K562 (cell line): Measurements from ENCODE around the gene CLHC1. TPM values are rescaled to one million over a fixed set of nuclear protein-coding genes. Genes with fewer than 3 reads are reported as not detected.

Source experiments
- ARNT ChIP-seq, 2 experiments: fragments of 450-650 bp; IDR thresholded peaks; 2 replicates each; pipeline ENCODE4 v1.6.1; 2016; ENCODE audit warnings: mild to moderate bottlenecking in 1 of 2
- CTBP1 ChIP-seq: fragments of 450-650 bp; IDR thresholded peaks from 2 replicates; pipeline ENCODE4 v1.6.1; 2016; ENCODE audit warnings: borderline replicate concordance
- L3MBTL2 ChIP-seq: fragments of 450-650 bp; IDR thresholded peaks from 2 replicates; pipeline ENCODE4 v1.6.1; 2016; ENCODE audit warnings: mild to moderate bottlenecking, moderate library complexity
- MAZ ChIP-seq, 2 experiments: fragments of 450-650 bp in 1 of 2; sonication (generic) in 1 of 2; formaldehyde crosslinking; IDR thresholded peaks in 1 of 2; conservative IDR thresholded peaks in 1 of 2; 2 replicates each; pipeline versions ENCODE4 v1.4.0 to v1.5.0; 2020; ENCODE audit warnings: mild to moderate bottlenecking in 1 of 2, missing genetic modification reagents in 1 of 2
- MCM5 ChIP-seq: fragments of 450-650 bp; IDR thresholded peaks from 2 replicates; pipeline ENCODE4 v1.6.1; 2016; ENCODE audit warnings: low read depth
- MED1 ChIP-seq: sonication (generic); formaldehyde crosslinking; IDR thresholded peaks from 2 replicates; pipeline ENCODE4 v1.8.1; 2023; ENCODE audit warnings: missing genetic modification reagents, borderline replicate concordance
- PRMT5 ChIP-seq: sonication (generic); formaldehyde crosslinking; IDR thresholded peaks from 2 replicates; pipeline ENCODE4 v1.5.0; 2020; ENCODE audit warnings: missing genetic modification reagents
- ZBED1 ChIP-seq: IDR thresholded peaks from 2 replicates; pipeline ENCODE4 v1.6.1; 2014
- ZNF146 ChIP-seq: IDR thresholded peaks from one replicate; pipeline ENCODE4 v1.6.1; 2018; ENCODE audit warnings: missing compliant biosample characterization; ENCODE audit not compliant: unreplicated experiment
- ZNF41 ChIP-seq: fragments of 250-450 bp; sonication (Bioruptor Pico); conservative IDR thresholded peaks from 2 replicates; pipeline ENCODE4 v1.4.0; 2020; ENCODE audit warnings: mild to moderate bottlenecking
- ZNF584 ChIP-seq: fragments of 200-800 bp; sonication (Bioruptor generic); IDR thresholded peaks from 2 replicates; pipeline ENCODE4 v1.6.1; 2016; ENCODE audit warnings: low read depth, mild to moderate bottlenecking, missing genetic modification characterization, missing compliant biosample characterization
- ZNF668 ChIP-seq: fragments of 250-450 bp; sonication (Bioruptor Pico); IDR thresholded peaks from 2 replicates; pipeline ENCODE4 v1.8.0; 2022; ENCODE audit warnings: mild to moderate bottlenecking, inconsistent platforms
- polyA plus RNA-seq, 8 experiments: library from polyadenylated mRNA; depleted of rRNA in 4 of 8; stranded (reverse) in 5 of 8; unstranded in 3 of 8; fragments of >200 nt; fragmentation: Nextera tagmentation in 2 of 8; fragmentation: Illumina TruSeq in 1 of 8; extraction: Ambion mirVana in 2 of 8; extraction: Trizol in 1 of 8; gene quantifications; 2 replicates each; pipeline versions ENCODE4 v1.2.1 to v1.2.3, GENCODE V29; 2011 to 2014; ENCODE audit warnings: inconsistent platforms in 1 of 8, missing spikeins in 1 of 8
- total RNA-seq, 7 experiments: library from RNA; depleted of rRNA in 6 of 7; stranded (reverse); fragments of >200 nt in 6 of 7; fragmentation: Illumina TruSeq in 2 of 7; extraction: Trizol in 2 of 7; gene quantifications; 2 replicates each; pipeline versions ENCODE4 v1.2.1 to v1.2.3, GENCODE V29; 2011 to 2021; ENCODE audit warnings: low replicate concordance in 1 of 7
- TF ChIP-seq, protein P1 (sequence below): fragments of 450-650 bp; IDR thresholded peaks from 2 replicates; pipeline ENCODE4 v1.6.1; 2016; ENCODE audit warnings: antibody characterized with exemption
- TF ChIP-seq, protein P2 (sequence below): IDR thresholded peaks from 2 replicates; pipeline ENCODE4 v1.6.1; 2014; ENCODE audit warnings: antibody characterized with exemption
- TF ChIP-seq, protein P3 (sequence below): fragments of 450-650 bp; IDR thresholded peaks from 2 replicates; pipeline ENCODE4 v1.7.1; 2018; ENCODE audit warnings: mild to moderate bottlenecking, low read depth; ENCODE audit not compliant: partially characterized antibody
- TF ChIP-seq, protein P4 (sequence below): fragments of 450-650 bp; formaldehyde crosslinking; IDR thresholded peaks from 2 replicates; pipeline ENCODE4 v1.4.0; 2020; ENCODE audit warnings: mild to moderate bottlenecking, mixed read lengths
- TF ChIP-seq, protein P5 (sequence below): fragments of 250-450 bp; sonication (Bioruptor Pico); IDR thresholded peaks from 2 replicates; pipeline ENCODE4 v1.8.0; 2022; ENCODE audit warnings: moderate library complexity, mild to moderate bottlenecking, inconsistent platforms

CLHC1 gene
- total and polyA plus RNA-seq, 9 of the 15 experiments (the other 6 are each of a cell fraction or from before 2014, with no cell fraction given), result 3.7 to 14.3 (median 8.6) TPM

DNA sequence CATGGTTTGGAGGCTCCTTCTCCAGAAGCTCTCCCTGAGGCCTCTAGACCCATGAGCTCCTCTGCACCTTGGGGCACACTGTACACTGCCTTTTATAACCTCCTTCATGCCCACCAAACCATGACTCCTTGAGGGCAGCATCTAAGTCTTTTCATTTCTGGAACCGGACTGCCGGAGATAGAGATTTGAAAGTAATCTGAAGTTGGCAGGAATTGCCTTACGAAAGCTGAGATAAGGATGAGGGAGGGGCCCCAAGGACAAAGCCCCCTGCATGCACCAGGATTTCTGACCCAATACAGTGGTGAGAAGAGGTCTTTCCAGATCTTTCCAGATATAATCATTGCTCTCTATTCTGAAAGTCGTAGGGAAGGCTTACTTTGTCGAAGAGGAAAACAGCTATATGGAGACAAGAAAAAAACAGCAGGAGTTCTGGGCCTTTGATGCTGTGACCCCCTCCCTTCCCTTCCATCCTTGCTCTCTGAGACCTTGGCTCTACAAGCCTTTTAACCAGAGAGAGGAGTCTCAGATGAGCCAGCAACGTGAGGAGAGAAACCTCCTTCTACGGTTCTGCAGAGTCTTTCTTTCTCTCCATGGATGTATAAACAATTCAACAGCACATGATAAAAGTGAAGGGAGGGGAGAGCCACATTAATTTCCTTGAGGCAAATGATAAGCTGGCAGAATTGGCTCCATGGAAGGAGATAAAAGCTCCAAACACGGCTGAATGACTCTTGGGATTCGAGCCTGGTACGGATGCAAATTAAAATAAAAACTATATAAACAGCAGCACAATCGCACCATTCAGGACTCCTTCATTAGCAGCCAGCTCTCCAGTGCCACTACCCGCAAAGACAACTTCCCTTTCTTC, 93.8 kb downstream of the CLHC1 start (continued):
- no peak; a peak in 1 of 4 replicates for TF ChIP-seq MAZ (CRISPR knock-in tag; conservative IDR thresholded peaks at IDR 0.05 in 1 of 2, IDR thresholded peaks at IDR 0.05 in 1 of 2)
- no peak for TF ChIP-seq ZBED1
- TF ChIP-seq, protein P1, sequence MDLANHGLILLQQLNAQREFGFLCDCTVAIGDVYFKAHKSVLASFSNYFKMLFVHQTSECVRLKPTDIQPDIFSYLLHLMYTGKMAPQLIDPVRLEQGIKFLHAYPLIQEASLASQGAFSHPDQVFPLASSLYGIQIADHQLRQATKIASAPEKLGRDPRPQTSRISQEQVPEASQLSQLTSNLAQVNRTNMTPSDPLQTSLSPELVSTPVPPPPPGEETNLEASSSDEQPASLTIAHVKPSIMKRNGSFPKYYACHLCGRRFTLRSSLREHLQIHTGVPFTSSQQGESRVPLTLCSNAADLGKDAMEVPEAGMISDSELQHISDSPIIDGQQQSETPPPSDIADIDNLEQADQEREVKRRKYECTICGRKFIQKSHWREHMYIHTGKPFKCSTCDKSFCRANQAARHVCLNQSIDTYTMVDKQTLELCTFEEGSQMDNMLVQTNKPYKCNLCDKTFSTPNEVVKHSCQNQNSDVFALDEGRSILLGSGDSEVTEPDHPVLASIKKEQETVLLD, result no peak
- TF ChIP-seq MED1, result no peak
- TF ChIP-seq ZNF584 (CRISPR knock-in tag), result no peak
- TF ChIP-seq, protein P2, sequence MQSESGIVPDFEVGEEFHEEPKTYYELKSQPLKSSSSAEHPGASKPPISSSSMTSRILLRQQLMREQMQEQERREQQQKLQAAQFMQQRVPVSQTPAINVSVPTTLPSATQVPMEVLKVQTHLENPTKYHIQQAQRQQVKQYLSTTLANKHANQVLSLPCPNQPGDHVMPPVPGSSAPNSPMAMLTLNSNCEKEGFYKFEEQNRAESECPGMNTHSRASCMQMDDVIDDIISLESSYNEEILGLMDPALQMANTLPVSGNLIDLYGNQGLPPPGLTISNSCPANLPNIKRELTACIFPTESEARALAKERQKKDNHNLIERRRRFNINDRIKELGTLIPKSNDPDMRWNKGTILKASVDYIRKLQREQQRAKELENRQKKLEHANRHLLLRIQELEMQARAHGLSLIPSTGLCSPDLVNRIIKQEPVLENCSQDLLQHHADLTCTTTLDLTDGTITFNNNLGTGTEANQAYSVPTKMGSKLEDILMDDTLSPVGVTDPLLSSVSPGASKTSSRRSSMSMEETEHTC, result no peak
- TF ChIP-seq ZNF668 (CRISPR knock-in tag), result peak; percentile 29; the same call in 1 of the 2 replicates
- TF ChIP-seq PRMT5 (CRISPR knock-in tag), result no peak
- TF ChIP-seq, protein P3, sequence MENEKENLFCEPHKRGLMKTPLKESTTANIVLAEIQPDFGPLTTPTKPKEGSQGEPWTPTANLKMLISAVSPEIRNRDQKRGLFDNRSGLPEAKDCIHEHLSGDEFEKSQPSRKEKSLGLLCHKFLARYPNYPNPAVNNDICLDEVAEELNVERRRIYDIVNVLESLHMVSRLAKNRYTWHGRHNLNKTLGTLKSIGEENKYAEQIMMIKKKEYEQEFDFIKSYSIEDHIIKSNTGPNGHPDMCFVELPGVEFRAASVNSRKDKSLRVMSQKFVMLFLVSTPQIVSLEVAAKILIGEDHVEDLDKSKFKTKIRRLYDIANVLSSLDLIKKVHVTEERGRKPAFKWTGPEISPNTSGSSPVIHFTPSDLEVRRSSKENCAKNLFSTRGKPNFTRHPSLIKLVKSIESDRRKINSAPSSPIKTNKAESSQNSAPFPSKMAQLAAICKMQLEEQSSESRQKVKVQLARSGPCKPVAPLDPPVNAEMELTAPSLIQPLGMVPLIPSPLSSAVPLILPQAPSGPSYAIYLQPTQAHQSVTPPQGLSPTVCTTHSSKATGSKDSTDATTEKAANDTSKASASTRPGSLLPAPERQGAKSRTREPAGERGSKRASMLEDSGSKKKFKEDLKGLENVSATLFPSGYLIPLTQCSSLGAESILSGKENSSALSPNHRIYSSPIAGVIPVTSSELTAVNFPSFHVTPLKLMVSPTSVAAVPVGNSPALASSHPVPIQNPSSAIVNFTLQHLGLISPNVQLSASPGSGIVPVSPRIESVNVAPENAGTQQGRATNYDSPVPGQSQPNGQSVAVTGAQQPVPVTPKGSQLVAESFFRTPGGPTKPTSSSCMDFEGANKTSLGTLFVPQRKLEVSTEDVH, result no peak
- TF ChIP-seq L3MBTL2, result peak; percentile 21; the same call in 1 of the 2 replicates
- no peak for TF ChIP-seq ZNF146 (CRISPR knock-in tag)
- TF ChIP-seq, protein P4, sequence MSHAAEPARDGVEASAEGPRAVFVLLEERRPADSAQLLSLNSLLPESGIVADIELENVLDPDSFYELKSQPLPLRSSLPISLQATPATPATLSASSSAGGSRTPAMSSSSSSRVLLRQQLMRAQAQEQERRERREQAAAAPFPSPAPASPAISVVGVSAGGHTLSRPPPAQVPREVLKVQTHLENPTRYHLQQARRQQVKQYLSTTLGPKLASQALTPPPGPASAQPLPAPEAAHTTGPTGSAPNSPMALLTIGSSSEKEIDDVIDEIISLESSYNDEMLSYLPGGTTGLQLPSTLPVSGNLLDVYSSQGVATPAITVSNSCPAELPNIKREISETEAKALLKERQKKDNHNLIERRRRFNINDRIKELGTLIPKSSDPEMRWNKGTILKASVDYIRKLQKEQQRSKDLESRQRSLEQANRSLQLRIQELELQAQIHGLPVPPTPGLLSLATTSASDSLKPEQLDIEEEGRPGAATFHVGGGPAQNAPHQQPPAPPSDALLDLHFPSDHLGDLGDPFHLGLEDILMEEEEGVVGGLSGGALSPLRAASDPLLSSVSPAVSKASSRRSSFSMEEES (CRISPR knock-in tag), result no peak
- TF ChIP-seq MCM5, result no peak
- TF ChIP-seq ARNT (IDR thresholded peaks at IDR 0.05), result peak in 1 of 2 experiments; percentile 50; a peak in 1 of 4 replicates
- peak; percentile 8; the same call in 1 of the 2 replicates for TF ChIP-seq CTBP1
- TF ChIP-seq, protein P5, sequence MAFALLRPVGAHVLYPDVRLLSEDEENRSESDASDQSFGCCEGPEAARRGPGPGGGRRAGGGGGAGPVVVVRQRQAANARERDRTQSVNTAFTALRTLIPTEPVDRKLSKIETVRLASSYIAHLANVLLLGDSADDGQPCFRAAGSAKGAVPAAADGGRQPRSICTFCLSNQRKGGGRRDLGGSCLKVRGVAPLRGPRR, result no peak
- TF ChIP-seq ZNF41 (CRISPR knock-in tag), result no peak
